HPDE6-E6E7 (cell line): Measurements from ENCODE around the gene NFATC1.

Experiments used
- DNase-seq: peaks from one replicate; pipeline ENCODE4 v3.0.0; 2011; ENCODE audit warnings: missing footprints; ENCODE audit errors: extremely low spot score

NFATC1 gene

GRCh38 chr18:79440316-79441110 is 44.8 kb downstream of the NFATC1 start:
- no peak for DNase-seq

GRCh38 chr18:79441420-79441819 is 45.7 kb downstream of the NFATC1 start:
- no peak for DNase-seq

- DNase-seq: no peak
These were observed 46.9 kb downstream of the NFATC1 start for GRCh38 chr18:79442508-79443221.

DNA sequence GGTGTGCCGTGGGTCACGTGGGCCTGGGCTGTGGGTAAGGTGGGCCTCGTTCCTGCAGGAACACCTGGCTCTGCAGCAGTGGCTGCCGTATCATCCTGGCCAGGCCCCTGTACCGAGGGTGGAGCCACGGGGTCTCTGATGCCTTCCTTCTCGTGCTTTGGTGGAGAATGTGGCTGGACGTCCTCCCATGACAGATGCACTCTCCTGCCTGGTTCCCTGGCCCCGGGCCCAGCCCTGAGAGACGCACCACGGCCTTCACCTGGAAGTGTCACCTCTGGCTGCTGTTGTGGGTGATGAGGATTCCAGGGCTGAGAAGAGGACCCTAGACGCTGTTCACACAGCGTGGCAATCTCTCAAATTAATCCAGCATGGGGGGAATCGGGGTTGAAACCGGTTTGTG is 49.5 kb downstream of the NFATC1 start:
- DNase-seq: no peak

DNA sequence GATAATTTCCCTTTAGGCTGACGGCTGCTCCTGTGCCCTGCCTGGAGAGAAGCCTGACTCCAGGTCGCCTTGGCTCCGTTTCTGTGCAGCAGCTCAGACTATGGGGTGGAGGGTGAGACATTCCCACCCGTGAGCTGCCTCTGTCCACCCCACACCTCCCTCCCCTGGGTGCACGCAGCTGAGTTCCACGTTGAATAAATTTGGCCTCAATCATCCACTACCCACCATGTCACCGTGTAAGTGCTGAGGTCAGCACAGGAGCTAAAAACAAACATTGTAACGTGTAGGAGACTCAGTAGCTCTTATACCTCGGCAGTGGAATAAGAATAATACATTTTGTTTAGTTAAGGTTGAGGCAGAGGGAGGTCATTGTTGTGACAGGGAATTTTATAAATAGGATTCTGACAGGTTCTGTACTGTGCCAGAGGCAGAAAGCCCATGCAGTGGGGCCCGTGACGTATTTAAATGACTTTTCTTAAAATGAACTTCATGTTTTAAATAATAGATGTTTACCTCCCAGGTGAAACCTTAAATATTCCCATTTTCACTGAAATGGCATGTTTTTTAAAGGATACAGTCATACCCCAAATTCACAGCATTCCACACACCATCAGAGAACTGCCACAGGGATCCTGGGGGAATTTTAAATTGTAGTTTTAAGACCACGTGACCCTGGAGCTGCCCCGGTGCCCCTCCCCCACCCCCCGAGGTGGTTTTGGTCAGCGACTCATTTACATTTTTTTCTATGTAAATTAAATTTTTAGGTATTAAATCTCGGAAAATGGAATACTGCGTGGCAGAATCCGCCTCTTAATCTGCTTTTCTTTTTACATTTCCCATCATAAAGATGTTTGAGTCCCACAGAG is 50.2 kb downstream of the NFATC1 start:
- no peak for DNase-seq

- DNase-seq: no peak
These were observed 51.2 kb downstream of the NFATC1 start for GRCh38 chr18:79446931-79447330.

DNA sequence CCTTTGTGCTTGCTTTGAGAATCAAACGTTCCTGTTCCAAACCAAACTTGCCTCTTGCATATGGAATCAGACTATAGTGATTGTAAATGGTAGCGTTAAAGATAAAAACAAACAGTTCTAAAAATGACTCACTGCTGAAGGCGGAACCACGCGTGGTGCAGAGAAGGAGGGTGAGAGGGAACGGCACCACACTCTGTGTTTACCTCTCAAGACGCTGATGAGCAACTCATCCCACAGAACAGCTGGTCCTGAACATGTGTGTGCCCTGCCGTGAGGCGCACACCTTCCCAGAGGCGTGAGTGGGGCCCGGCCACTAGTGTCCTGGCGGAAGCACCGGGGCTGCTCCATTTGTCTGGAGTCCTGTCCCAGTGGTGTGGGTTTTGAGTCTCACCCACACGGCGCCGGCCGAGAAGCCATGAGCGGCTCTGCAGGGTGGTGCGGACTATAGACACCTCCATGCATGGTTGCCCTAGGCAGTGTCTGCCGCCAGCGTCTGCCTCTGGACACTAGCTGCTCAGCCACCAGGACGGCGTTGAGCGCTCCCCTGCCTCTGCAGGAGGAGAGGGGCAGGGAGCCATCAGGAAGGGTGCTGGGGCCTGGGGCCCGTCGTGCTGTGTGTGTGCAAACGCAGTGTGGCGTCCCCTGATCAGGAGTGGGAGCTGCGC is 52.1 kb downstream of the NFATC1 start:
- DNase-seq: no peak

DNA sequence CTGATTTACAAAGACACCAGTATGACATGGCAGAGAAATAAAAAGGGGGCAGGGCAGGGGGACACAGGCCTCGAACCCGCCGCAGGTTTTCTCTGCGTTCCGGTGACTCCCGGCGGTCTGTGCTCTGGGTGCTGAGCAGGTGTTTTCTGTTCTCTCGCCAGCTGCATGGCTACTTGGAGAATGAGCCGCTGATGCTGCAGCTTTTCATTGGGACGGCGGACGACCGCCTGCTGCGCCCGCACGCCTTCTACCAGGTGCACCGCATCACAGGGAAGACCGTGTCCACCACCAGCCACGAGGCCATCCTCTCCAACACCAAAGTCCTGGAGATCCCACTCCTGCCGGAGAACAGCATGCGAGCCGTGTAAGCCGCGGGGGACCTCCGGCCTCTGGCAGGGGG is 52.9 kb downstream of the NFATC1 start:
- DNase-seq: no peak

DNA sequence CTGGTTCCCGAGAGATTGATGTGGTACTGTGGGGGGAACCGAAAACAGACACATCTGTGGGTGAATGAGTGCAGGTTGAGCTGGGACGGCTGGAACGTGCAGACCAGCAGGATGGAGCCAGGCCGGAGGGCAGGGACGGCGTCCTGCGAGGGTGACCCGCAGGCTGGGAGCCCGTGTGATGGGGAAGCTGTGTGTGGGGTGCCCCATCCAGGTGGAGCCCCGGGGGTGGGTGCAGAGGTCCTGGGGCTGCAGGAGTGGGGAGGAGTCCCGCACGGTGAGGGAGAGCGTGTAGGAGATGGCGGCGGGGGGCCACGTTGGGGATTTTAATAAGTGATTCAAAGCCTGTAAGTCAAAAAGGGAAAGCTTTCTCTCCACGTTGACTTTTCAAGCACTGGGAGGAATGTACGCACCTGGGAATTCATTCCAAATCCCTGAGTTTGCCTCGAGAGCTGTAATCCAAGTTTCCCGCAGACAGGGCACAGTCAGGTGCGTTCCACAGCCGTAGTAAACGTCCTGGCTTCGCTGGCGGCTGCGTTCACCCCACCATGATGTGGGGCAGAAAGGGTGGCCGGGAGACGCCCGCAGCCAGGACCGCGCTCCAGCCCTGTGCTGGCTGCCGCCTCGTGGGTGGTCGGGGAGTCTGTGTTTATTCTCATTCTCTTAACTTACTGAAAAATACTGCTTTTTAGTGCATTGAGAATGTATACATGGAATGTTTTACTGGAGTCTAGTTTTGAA is 54.0 kb downstream of the NFATC1 start:
- no peak for DNase-seq

DNA sequence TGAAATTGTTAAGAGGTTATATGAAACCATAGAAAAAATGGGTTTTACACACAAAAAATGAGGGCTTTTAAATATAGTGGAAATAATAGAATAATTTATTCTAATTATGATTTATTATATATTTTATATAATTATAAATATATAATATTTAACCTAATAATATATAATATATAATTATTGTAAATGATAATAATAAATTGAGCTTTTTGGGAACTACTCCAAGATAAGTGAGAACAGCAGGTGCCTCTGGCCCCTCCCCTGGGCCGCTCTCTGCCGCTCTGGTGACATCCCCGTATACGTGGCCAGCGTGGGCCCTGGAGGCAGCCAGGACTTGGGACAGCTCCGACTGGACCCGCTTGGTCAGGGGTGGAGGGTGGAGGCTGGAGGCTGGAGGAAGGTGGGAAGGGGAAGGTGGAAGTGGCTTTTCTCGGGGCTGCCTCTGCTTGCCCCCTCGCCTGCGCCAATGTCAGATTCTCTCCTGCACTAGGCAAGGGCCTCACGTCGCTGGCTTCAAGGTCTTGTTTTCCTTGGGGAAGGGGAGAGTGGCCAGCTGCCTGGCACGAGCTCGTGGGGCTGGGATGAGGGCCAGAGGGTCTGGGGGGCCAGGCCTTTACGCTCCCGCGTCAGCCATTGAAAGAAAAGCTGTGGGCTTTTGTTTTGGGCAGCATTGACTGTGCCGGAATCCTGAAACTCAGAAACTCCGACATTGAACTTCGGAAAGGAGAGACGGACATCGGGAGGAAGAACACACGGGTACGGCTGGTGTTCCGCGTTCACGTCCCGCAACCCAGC is 54.8 kb downstream of the NFATC1 start:
- no peak for DNase-seq

GRCh38 chr18:79451237-79452125 is 55.8 kb downstream of the NFATC1 start:
- no peak for DNase-seq

DNA sequence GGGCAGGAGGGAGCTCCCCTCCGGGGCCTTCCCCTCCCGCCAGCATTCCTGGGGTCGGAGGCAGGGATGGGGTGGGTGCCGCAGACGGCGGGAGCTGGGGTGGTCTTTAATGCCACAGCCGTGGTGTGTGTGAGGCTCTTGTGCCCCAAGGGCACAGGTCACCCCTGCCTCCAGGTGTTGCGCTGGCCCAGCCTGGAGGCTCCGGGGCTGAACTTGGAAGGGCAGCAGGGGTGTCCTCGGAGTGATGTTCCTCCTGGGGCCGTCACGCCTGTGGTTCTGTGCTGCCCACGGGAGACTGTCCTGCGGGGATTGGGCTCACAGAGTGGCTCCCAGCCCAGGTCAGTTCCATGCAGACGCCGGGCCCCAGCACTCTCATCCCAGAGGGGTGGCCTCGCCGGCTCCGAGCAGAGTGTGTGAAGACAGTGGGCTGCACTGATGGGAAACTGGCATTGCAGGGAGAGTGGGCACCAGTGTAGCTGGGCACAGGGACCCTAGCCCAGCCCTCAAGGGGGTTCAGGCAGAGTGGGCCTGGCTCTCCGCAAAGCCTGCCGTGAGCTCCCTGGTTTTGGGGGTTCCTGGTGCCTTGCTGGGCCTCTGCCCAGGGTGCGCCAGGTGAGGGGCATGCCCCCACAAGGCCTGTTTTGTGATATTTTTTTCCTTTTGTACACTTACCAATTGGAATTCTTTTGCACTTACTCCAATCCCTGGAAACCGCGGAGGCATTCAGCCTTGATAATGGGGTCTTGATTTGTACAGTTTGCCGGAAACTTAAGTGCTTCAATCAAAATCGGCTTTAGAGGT is 56.7 kb downstream of the NFATC1 start:
- DNase-seq: no peak

DNA sequence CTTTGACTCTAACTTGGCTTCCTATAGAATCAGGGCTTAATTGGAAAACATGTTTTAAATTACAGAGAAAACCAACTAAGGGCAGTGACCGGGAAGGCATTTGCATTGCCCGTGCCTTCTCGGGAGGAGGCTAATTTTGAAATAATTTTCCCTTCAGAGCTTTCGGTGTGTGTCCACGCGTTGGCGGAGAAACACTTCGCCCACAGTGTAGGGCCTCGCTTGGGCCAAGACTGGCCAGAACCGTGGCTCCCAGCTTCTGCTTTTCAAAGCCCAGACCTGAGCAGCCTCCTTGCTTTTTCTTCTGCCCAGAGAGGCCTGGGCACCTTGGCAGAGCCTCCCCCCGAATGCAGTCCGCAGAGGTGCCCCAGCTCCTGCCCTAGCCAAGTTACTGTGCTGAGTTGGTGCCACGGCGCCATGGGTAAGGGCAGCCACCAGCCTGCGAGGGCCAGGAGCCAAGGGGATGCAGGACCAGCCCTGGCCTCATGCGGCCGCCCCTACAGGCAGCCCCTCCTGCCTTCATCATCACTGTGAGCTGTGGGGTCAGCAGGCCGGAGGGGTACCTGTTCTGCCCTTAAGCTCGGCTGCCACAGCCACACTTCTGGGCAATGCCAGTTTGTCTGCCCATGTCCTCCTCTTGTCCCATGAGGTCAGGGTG is 57.4 kb downstream of the NFATC1 start:
- no peak for DNase-seq

DNA sequence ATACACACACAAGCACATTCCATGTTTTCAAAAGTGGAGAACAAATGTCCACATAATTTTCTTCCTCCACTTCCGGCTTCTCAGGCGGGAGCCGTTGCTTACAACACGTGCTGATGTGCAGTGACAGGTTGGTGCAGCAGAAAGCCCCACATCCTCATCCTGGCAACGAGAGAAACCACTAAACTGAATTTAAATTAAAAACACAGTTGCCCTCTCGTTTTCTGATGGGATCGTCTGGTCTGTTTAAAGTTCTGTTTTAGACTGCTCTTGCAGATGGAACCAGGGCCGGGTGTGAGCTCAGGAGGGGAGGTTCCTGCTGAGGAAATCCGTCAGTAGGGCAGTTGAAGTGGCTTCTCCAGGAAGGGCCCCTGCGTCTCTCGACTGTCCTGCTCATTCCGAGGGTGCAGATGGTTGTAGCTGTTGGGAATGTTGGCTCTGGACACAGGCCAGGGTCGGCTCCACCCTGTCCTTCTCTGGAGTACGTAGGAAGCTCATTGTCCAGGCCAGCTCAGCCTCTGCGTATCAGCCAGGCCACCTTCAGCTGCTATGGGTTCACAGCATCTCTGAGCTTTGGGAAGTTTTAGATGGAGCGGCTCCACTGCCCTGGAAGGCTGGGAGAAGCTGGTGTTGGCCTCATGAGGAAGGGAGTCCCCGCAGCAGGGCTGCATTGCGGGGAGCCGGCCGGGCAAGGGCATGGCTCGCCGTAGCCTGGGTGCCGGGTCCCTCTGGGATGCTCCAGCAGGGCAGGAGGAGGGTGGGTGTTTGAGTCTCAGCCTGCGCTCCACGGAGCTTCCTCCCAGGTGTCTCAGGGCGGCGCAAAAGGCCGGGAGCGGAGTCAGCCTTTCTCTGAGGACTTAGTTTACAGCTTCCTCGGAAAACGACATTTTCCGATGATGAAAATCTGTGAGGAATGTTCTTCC is 58.3 kb downstream of the NFATC1 start:
- DNase-seq: no peak

- DNase-seq: no peak
These were observed 59.5 kb downstream of the NFATC1 start for GRCh38 chr18:79455261-79455660.

GRCh38 chr18:79456105-79456980 is 60.6 kb downstream of the NFATC1 start:
- no peak for DNase-seq
